GM19023 (cell line): ENCODE results near the gene TNFSF12.
A peak's percentile ranks its signal among the peaks of the same experiment; 100 is the strongest.

ENCODE experiments used
- ATAC-seq: cut with Tn5 transposase; IDR thresholded peaks from one replicate; pipeline ENCODE4 v1.9.1; 2021; ENCODE audit warnings: mild to moderate bottlenecking, moderate library complexity; ENCODE audit not compliant: unreplicated experiment

Gene TNFSF12

GRCh38 chr17:7541074-7541621, 7.7 kb upstream of the TNFSF12 start:
- no peak for ATAC-seq

DNA sequence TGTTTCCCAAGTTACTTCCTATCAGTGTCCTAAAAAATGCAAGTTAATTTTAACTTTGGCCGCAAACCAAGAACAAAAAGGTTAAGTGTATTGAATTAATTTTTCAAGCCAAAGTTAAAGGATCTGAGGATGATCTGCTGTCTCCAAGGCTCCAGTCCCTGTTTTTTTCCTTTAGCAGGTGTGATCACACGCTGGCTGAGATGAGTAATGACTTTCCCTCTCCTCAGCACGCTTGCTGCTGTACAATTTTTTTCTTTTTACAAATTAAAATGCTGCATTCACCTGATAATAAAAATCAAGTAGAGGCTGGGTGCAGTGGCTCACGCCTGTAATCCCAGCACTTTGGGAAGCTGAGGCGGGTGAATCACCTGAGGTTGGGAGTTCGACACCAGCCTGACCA, 3.9 kb upstream of the TNFSF12 start:
- no peak for ATAC-seq

DNA sequence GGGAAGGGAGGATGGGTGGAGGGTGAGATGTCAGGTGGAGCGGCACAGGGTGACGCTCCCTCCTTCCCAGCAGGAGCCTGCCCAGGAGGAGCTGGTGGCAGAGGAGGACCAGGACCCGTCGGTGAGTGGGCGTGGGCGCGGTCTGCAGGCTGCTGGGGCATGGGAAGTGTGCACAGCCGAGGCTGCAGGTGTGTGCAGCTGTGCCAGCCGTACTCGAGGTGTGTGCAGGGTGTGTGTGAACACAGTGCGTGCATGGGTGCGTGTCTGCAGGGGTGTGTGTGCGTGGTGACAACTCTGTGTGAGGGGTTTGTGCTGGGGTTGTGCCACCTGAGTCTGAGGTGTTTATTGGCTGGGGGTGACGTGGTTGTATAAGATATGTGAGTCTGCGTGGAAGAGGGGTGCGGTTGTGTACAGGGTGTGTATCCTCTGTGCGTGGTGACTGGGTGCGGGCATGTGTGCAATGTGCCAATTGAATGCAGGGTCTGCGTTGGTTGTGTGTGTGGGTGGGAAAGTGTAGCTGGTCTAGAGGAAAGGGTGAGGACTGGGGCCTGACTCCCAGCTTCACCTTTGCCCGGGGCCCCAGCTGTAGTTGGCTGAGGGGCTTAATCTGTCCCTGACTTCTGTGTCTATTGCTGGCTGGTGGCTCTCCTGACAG, 670 bp downstream of the TNFSF12 start:
- no peak for ATAC-seq

DNA sequence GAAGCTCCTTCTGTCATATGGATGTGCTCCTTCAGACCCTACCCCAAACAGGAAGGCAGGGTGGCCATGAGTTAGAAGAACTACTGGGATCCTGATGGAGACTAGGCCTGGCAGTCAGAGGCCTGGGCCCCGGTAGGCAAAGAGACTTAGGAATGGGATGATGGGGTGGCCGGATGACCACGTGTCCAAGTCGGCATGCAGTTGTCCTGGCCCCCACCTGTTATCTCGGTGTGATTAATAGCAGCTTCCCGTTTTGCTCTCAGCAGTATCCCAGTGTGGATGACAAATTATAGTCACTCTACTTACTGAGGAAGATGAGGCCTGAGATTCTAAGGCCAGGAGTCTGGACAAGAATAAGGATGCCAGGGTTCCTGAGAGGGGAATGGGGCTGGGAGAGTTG, 1.5 kb downstream of the TNFSF12 start:
- ATAC-seq: no peak

DNA sequence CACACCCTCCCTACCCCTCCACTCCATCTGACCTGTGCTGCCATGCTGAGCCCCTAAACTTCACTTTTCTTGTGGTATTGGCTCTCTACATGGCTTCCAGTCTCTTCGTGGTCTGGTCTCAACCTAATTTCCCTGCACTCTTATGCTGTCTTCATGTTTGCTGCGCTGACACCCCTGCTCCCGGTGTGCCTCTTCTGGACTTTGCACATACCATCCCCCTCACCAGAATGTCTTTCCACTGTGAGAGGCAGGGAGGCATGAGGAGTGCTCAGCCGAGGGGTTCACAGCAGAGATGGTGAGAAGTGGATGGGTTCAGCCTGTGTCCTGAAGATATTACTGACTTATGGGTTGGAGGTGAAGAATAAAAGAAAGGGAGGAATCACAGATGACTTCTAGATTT, 2.5 kb downstream of the TNFSF12 start:
- no peak for ATAC-seq

- ATAC-seq: peak; percentile 62
Observed at GRCh38 chr17:7552621-7553051, 3.8 kb downstream of the TNFSF12 start.

- ATAC-seq: no peak
Observed at GRCh38 chr17:7553356-7553755, 4.5 kb downstream of the TNFSF12 start.

GRCh38 chr17:7555320-7555948, 6.6 kb downstream of the TNFSF12 start:
- ATAC-seq: no peak

DNA sequence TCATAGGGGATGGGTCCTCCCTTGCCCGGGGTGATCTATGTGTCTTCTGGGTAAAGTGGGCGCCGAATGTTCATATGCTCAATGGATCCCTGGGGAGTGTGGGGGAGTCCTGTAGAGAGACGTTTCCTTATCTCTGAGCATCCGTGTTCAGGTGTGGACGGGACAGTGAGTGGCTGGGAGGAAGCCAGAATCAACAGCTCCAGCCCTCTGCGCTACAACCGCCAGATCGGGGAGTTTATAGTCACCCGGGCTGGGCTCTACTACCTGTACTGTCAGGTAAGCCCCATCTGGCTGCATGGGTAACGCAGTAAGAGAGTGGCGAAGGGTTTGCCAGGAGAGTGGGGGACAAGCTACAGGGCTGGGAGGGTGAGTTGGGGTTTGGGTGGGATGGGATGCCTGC, 7.8 kb downstream of the TNFSF12 start:
- no peak for ATAC-seq

DNA sequence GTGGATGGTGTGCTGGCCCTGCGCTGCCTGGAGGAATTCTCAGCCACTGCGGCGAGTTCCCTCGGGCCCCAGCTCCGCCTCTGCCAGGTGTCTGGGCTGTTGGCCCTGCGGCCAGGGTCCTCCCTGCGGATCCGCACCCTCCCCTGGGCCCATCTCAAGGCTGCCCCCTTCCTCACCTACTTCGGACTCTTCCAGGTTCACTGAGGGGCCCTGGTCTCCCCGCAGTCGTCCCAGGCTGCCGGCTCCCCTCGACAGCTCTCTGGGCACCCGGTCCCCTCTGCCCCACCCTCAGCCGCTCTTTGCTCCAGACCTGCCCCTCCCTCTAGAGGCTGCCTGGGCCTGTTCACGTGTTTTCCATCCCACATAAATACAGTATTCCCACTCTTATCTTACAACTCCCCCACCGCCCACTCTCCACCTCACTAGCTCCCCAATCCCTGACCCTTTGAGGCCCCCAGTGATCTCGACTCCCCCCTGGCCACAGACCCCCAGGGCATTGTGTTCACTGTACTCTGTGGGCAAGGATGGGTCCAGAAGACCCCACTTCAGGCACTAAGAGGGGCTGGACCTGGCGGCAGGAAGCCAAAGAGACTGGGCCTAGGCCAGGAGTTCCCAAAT, 8.4 kb downstream of the TNFSF12 start:
- ATAC-seq: no peak

DNA sequence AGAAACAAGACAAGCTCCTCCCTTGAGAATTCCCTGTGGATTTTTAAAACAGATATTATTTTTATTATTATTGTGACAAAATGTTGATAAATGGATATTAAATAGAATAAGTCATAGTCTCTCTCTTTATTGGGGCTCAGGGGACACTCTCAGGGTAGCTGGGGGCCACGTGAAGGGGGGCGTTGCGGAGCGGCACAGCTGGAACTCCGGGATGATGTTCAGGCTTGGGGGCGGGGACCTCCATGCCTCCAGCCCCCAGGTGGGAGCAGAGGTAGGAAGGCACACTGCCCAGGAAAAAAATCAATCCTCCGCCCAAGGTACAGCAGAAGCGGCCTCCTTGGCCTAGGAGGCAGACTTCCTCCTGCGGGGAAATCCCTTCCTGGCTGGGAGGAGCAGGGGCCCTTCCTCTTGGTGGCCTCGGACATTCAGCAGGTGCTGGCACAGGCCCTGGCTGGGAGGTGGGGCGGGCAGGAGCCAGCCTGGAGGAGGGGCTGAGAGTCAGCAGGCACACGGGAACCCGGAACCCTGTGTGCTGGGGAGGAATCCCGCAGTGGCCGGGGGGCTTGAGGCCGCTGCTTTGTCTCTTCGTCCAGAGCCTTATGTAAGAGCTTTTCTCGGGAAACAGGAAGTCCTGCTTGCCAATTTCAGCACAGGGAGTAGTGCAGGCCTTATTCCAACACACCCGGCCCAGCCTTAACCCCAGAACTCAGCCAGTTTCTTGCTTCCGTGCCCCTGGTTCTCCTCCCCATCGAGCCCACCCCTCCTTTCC, 9.1 kb downstream of the TNFSF12 start:
- ATAC-seq: no peak

- ATAC-seq: no peak
Observed at GRCh38 chr17:7558544-7559319, 9.9 kb downstream of the TNFSF12 start, which contains the start of gene TNFSF13. TSS of gene TNFSF13 (plus strand) at chr17:7558750. CDS start at chr17:7559040, 290 bp downstream.

DNA sequence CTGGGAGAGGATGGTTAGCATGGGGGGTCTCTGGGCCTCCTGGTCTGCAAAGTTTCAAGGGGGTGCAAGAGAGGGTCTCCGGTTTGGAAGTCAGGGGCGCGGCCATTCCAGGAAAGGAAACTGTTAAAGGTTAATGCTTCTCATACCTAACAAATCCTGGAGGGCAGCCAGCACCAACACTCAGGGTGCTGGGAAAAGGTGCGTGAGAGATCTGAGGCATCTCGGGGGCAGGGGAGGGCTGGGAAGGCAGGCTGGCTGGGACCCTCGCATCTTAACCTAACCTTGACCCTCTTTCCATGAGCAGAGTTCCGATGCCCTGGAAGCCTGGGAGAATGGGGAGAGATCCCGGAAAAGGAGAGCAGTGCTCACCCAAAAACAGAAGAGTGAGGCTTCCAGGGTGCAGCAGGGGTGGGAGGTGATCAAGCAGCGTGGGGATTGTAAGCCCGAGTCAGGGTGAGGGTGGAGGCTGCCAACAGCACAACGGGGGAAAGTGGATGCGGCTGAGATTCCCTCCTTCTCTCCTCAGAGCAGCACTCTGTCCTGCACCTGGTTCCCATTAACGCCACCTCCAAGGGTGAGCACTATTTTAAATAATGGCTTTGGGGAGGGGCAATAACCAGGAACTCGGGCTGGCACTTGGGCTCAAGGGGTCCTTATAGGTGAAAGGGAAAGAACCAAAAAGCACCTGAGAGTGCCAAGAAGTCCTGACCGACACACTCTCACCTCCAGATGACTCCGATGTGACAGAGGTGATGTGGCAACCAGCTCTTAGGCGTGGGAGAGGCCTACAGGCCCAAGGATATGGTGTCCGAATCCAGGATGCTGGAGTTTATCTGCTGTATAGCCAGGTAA, 10.7 kb downstream of the TNFSF12 start:
- ATAC-seq: no peak

- ATAC-seq: no peak
Observed at GRCh38 chr17:7560172-7561027, 11.5 kb downstream of the TNFSF12 start.

GRCh38 chr17:7561028-7561575, 12.2 kb downstream of the TNFSF12 start:
- peak; percentile 50 for ATAC-seq

- ATAC-seq: peak; percentile 69
Observed at GRCh38 chr17:7561589-7562207, 12.8 kb downstream of the TNFSF12 start, which contains the start of gene SENP3. TSS of gene SENP3 (plus strand) at chr17:7561919. CDS start at chr17:7563077, 1,158 bp downstream.

GRCh38 chr17:7562208-7562605, 13.3 kb downstream of the TNFSF12 start:
- no peak for ATAC-seq
